Loucy (cell line): ENCODE results near the gene TMEM108.

Experiments used
- H2AFZ ChIP-seq: fragments of 200-600 bp; sonication (generic); 2 replicates; pipeline ENCODE4 v1.6.0; 2016; ENCODE audit warnings: antibody characterized with exemption, mild to moderate bottlenecking, low read length, moderate library complexity
- H3F3A ChIP-seq: fragments of 200-600 bp; 2 replicates; pipeline ENCODE4 v1.6.0; 2016; ENCODE audit warnings: antibody characterized with exemption, low read depth, mild to moderate bottlenecking
- H3K27me3 ChIP-seq: fragments of 200-600 bp; sonication (generic); 2 replicates; pipeline ENCODE4 v1.6.1; 2014; ENCODE audit warnings: low read length, mild to moderate bottlenecking; ENCODE audit not compliant: insufficient read depth, poor library complexity, severe bottlenecking
- H3K36me3 ChIP-seq: fragments of 200-600 bp; sonication (generic); 2 replicates; pipeline ENCODE4 v1.6.1; 2016; ENCODE audit warnings: low read length; ENCODE audit not compliant: insufficient read depth
- H3K4me1 ChIP-seq: fragments of 200-600 bp; sonication (generic); 2 replicates; pipeline ENCODE4 v1.5.1; 2014; ENCODE audit warnings: low read length, mild to moderate bottlenecking; ENCODE audit not compliant: insufficient read depth, poor library complexity, severe bottlenecking
- H3K4me2 ChIP-seq: fragments of 200-600 bp; sonication (generic); 2 replicates; pipeline ENCODE4 v1.6.0; 2014; ENCODE audit warnings: antibody characterized with exemption, low read length, low read depth, mild to moderate bottlenecking; ENCODE audit not compliant: poor library complexity, severe bottlenecking
- H3K4me3 ChIP-seq: fragments of 200-600 bp; sonication (generic); 2 replicates; pipeline ENCODE4 v1.5.1; 2014; ENCODE audit warnings: low read length, mild to moderate bottlenecking, mixed read lengths; ENCODE audit not compliant: poor library complexity, severe bottlenecking
- H3K79me2 ChIP-seq: fragments of 200-600 bp; sonication (generic); 2 replicates; pipeline ENCODE4 v1.6.1; 2014; ENCODE audit warnings: low read length; ENCODE audit not compliant: insufficient read depth
- H3K9ac ChIP-seq: fragments of 200-600 bp; sonication (generic); 2 replicates; pipeline ENCODE4 v1.6.0; 2014; ENCODE audit warnings: mild to moderate bottlenecking, low read depth, low read length, moderate library complexity; ENCODE audit not compliant: poor library complexity, severe bottlenecking
- H3K9me2 ChIP-seq: fragments of 200-600 bp; sonication (generic); replicated peaks from 2 replicates; pipeline ENCODE4 v1.6.1; 2016; ENCODE audit warnings: low read depth, low read length, mixed read lengths
- H3K9me3 ChIP-seq: fragments of 200-600 bp; sonication (generic); 2 replicates; pipeline ENCODE4 v1.6.1; 2014; ENCODE audit warnings: mild to moderate bottlenecking, antibody characterized with exemption, low read length, low read depth; ENCODE audit not compliant: insufficient read depth
- H4K20me1 ChIP-seq: fragments of 200-600 bp; sonication (generic); 2 replicates; pipeline ENCODE4 v1.6.0; 2014; ENCODE audit warnings: antibody characterized with exemption, low read length, mild to moderate bottlenecking; ENCODE audit not compliant: insufficient read depth, poor library complexity, severe bottlenecking
- EZH2phosphoT487 ChIP-seq: fragments of 200-600 bp; IDR thresholded peaks from 2 replicates; pipeline ENCODE4 v1.6.1; 2018; ENCODE audit warnings: antibody characterized with exemption, mild to moderate bottlenecking, moderate library complexity, borderline replicate concordance
- TF ChIP-seq, protein P1 (sequence below): fragments of 200-600 bp; sonication (generic); conservative IDR thresholded peaks from 2 replicates; pipeline ENCODE4 v1.5.1; 2014; ENCODE audit warnings: mild to moderate bottlenecking, antibody characterized with exemption, low read length

Gene TMEM108

GRCh38 chr3:133294253-133294652 is 256.1 kb downstream of the TMEM108 start:
- no peak overlapping the region for H3K4me2 ChIP-seq
- no peaks in the 10 kb centered on the region for H3F3A ChIP-seq
- no peak overlapping the region for H3K9ac ChIP-seq
- no peak for TF ChIP-seq EZH2phosphoT487
- TF ChIP-seq, protein P1, sequence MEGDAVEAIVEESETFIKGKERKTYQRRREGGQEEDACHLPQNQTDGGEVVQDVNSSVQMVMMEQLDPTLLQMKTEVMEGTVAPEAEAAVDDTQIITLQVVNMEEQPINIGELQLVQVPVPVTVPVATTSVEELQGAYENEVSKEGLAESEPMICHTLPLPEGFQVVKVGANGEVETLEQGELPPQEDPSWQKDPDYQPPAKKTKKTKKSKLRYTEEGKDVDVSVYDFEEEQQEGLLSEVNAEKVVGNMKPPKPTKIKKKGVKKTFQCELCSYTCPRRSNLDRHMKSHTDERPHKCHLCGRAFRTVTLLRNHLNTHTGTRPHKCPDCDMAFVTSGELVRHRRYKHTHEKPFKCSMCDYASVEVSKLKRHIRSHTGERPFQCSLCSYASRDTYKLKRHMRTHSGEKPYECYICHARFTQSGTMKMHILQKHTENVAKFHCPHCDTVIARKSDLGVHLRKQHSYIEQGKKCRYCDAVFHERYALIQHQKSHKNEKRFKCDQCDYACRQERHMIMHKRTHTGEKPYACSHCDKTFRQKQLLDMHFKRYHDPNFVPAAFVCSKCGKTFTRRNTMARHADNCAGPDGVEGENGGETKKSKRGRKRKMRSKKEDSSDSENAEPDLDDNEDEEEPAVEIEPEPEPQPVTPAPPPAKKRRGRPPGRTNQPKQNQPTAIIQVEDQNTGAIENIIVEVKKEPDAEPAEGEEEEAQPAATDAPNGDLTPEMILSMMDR: no peak
- no peak overlapping the region for H2AFZ ChIP-seq
- no peaks in the 10 kb centered on the region for H3K79me2 ChIP-seq
- H3K9me3 ChIP-seq: no peaks in the 10 kb centered on the region
- no peaks in the 10 kb centered on the region for H3K9me2 ChIP-seq
- no peaks in the 10 kb centered on the region for H3K27me3 ChIP-seq
- H3K36me3 ChIP-seq: no peaks in the 10 kb centered on the region
- H3K4me3 ChIP-seq: no peak overlapping the region
- H3K4me1 ChIP-seq: no peaks in the 10 kb centered on the region
- H4K20me1 ChIP-seq: no peaks in the 10 kb centered on the region

DNA sequence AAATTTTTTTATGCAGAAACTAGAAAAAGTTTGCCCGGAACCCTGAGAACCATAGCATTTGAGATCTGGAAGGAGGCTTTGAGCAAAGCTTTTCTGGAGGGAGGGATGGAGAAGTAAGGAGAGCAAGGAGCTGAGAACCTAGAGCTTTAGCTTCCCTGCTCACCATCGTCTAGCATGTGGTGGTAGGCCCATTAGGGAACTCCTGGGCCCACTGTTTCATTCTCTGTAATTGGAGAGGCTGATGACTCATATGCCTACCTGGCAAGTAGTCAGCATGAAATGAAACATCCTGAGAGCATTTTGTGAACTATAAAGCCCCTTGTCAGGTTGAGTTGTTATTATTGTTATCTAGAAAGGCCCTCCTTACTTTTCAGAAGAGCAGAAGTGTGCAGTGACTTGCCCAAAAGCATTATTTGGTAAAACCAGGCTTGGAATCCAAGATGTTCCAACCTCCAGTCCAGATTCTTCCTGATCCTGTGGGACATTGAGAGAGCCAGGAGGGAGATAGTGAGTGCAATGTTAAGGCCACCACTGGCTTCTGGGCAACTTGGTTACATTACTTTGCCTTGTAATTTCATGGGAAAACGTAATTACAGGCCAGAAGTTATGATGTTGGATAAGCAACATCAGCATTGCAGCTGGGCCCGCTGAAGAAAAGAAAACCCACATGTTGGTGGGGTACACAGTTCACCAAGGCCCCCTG is 257.2 kb downstream of the TMEM108 start:
- Histone ChIP-seq H3F3A (no peaks in the 10 kb centered on the region), H2AFZ (no peak overlapping the region), H3K4me1 (no peaks in the 10 kb centered on the region), H3K4me2 (no peak overlapping the region), H3K79me2 (no peaks in the 10 kb centered on the region), H4K20me1 (no peaks in the 10 kb centered on the region), H3K4me3 (no peak overlapping the region), H3K9ac (no peak overlapping the region), H3K9me2 (no peaks in the 10 kb centered on the region), H3K27me3 (no peaks in the 10 kb centered on the region), H3K9me3 (no peaks in the 10 kb centered on the region), H3K36me3 (no peaks in the 10 kb centered on the region)
- TF ChIP-seq, protein P1: no peak
- TF ChIP-seq EZH2phosphoT487: no peak

DNA sequence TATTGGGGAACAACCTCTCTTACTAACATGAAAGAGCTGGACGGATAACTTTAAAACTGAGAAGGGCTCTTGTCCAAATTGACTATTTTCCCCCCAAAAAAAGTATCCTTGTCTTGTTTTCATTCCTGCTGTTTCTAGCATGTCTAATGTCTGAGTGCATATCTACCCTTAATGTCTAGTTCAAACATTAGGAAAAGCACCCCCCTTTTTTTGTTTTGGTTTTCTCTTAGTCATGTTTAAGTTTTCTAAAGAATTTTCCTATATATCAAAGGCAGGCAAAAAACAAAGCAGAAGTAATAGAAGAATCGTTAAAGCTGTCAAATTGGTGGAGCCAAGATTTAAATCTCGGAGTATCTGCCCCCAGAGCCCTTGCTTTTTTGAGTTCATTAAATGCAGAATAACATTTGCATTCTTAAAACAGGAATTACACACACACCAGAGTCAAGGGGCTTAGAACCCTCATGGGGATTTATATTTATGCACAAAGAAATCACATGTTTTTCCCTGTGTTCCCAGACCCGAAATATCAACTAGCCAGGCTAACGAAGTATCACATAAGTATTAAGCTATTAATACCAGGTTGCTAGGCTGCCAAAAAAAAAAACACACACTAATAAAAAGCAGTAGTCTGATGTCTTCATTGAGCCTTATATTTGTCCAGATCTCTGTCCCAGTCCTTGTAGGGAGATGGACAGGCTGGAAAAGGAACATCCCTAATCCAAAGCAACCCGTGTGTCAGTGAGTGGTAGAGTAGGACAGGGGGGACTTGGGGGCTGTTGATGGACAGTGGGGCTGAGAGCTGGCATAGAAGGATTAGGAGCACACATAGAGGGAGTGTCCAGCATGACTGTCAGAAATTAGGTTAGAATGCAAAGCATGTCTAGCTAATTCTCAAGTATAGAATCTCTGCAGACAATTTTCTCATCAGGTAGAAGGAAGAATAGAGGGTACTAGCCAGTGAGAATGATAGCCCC is 258.0 kb downstream of the TMEM108 start:
- H3K79me2 ChIP-seq: no peaks in the 10 kb centered on the region
- TF ChIP-seq EZH2phosphoT487: no peak
- TF ChIP-seq, protein P1: no peak
- no peaks in the 10 kb centered on the region for H3K4me1 ChIP-seq
- H3K9ac ChIP-seq: no peak overlapping the region
- no peaks in the 10 kb centered on the region for H3K9me3 ChIP-seq
- no peaks in the 10 kb centered on the region for H3K27me3 ChIP-seq
- H3F3A ChIP-seq: no peaks in the 10 kb centered on the region
- H3K36me3 ChIP-seq: no peaks in the 10 kb centered on the region
- no peaks in the 10 kb centered on the region for H4K20me1 ChIP-seq
- no peaks in the 10 kb centered on the region for H3K9me2 ChIP-seq
- no peak overlapping the region for H2AFZ ChIP-seq
- no peak overlapping the region for H3K4me3 ChIP-seq
- no peak overlapping the region for H3K4me2 ChIP-seq
